Measurements from ENCODE around the gene LRRC32.

Gene LRRC32

GRCh38 chr11:76703707-76704106 is 33.2 kb upstream of the LRRC32 start:
- Mint-ChIP-seq H3K36me3 (no peaks in the 10 kb centered on the region), H3K4me3 (no peak overlapping the region), H3K9me3 (no peaks in the 10 kb centered on the region), H3K4me1 (no peaks in the 10 kb centered on the region), H3K27ac (no peak overlapping the region), H3K27me3 (no peaks in the 10 kb centered on the region)

GRCh38 chr11:76702336-76703128 is 32.0 kb upstream of the LRRC32 start:
- no peaks in the 10 kb centered on the region for H3K27me3 Mint-ChIP-seq
- H3K36me3 Mint-ChIP-seq = no peaks in the 10 kb centered on the region
- no peak overlapping the region for H3K4me3 Mint-ChIP-seq
- H3K4me1 Mint-ChIP-seq = no peaks in the 10 kb centered on the region
- no peaks in the 10 kb centered on the region for H3K9me3 Mint-ChIP-seq
- H3K27ac Mint-ChIP-seq = no peak overlapping the region

GRCh38 chr11:76701294-76702040 is 30.9 kb upstream of the LRRC32 start:
- H3K27ac Mint-ChIP-seq = no peak overlapping the region
- H3K4me3 Mint-ChIP-seq = no peak overlapping the region
- no peaks in the 10 kb centered on the region for H3K4me1 Mint-ChIP-seq
- H3K27me3 Mint-ChIP-seq = no peaks in the 10 kb centered on the region
- no peaks in the 10 kb centered on the region for H3K36me3 Mint-ChIP-seq
- H3K9me3 Mint-ChIP-seq = no peaks in the 10 kb centered on the region

GRCh38 chr11:76700177-76701100 is 29.9 kb upstream of the LRRC32 start:
- Mint-ChIP-seq H3K36me3 (no peaks in the 10 kb centered on the region), H3K4me3 (no peak overlapping the region), H3K27me3 (no peaks in the 10 kb centered on the region)

GRCh38 chr11:76699451-76700091 is 29.0 kb upstream of the LRRC32 start:
- Mint-ChIP-seq H3K4me3 (no peak overlapping the region), H3K27me3 (no peaks in the 10 kb centered on the region), H3K36me3 (no peaks in the 10 kb centered on the region), H3K4me1 (no peaks in the 10 kb centered on the region), H3K9me3 (no peaks in the 10 kb centered on the region), H3K27ac (no peak overlapping the region)

More at GRCh38 chr11:76700177-76701100, 29.9 kb upstream of the LRRC32 start:
- peak overlapping the region; percentile 30 for H3K27ac Mint-ChIP-seq
- H3K4me1 Mint-ChIP-seq = no peaks in the 10 kb centered on the region
- no peaks in the 10 kb centered on the region for H3K9me3 Mint-ChIP-seq

- Mint-ChIP-seq H3K27me3 (no peaks in the 10 kb centered on the region), H3K4me1 (no peaks in the 10 kb centered on the region), H3K27ac (no peak overlapping the region), H3K36me3 (no peaks in the 10 kb centered on the region), H3K9me3 (no peaks in the 10 kb centered on the region), H3K4me3 (no peak overlapping the region)
Observed at GRCh38 chr11:76698321-76699043, 27.9 kb upstream of the LRRC32 start.

GRCh38 chr11:76696756-76697155 is 26.2 kb upstream of the LRRC32 start:
- H3K4me1 Mint-ChIP-seq = no peaks in the 10 kb centered on the region
- H3K27me3 Mint-ChIP-seq = no peaks in the 10 kb centered on the region
- no peak overlapping the region for H3K27ac Mint-ChIP-seq
- no peaks in the 10 kb centered on the region for H3K36me3 Mint-ChIP-seq
- no peaks in the 10 kb centered on the region for H3K9me3 Mint-ChIP-seq
- no peak overlapping the region for H3K4me3 Mint-ChIP-seq

- H3K27ac Mint-ChIP-seq = no peak overlapping the region
- H3K9me3 Mint-ChIP-seq = no peaks in the 10 kb centered on the region
- H3K36me3 Mint-ChIP-seq = no peaks in the 10 kb centered on the region
- no peak overlapping the region for H3K4me3 Mint-ChIP-seq
- no peaks in the 10 kb centered on the region for H3K27me3 Mint-ChIP-seq
- H3K4me1 Mint-ChIP-seq = no peaks in the 10 kb centered on the region
Observed at GRCh38 chr11:76695771-76696170, 25.2 kb upstream of the LRRC32 start.

GRCh38 chr11:76695133-76695532 is 24.6 kb upstream of the LRRC32 start:
- Mint-ChIP-seq H3K27ac (no peak overlapping the region), H3K27me3 (no peaks in the 10 kb centered on the region), H3K4me1 (no peaks in the 10 kb centered on the region), H3K4me3 (no peak overlapping the region), H3K36me3 (no peaks in the 10 kb centered on the region), H3K9me3 (no peaks in the 10 kb centered on the region)

GRCh38 chr11:76694664-76695063 is 24.1 kb upstream of the LRRC32 start:
- Mint-ChIP-seq H3K4me1 (no peaks in the 10 kb centered on the region), H3K9me3 (no peaks in the 10 kb centered on the region), H3K27me3 (no peaks in the 10 kb centered on the region), H3K27ac (no peak overlapping the region), H3K4me3 (no peak overlapping the region), H3K36me3 (no peaks in the 10 kb centered on the region)

GRCh38 chr11:76693806-76694205 is 23.3 kb upstream of the LRRC32 start:
- H3K4me1 Mint-ChIP-seq = no peaks in the 10 kb centered on the region
- no peak overlapping the region for H3K4me3 Mint-ChIP-seq
- H3K9me3 Mint-ChIP-seq = no peaks in the 10 kb centered on the region
- H3K36me3 Mint-ChIP-seq = no peaks in the 10 kb centered on the region
- no peak overlapping the region for H3K27ac Mint-ChIP-seq
- H3K27me3 Mint-ChIP-seq = no peaks in the 10 kb centered on the region

- Mint-ChIP-seq H3K9me3 (no peaks in the 10 kb centered on the region), H3K36me3 (no peaks in the 10 kb centered on the region), H3K4me1 (no peaks in the 10 kb centered on the region), H3K27me3 (no peaks in the 10 kb centered on the region), H3K4me3 (no peak overlapping the region), H3K27ac (no peak overlapping the region)
Observed at GRCh38 chr11:76692956-76693355, 22.4 kb upstream of the LRRC32 start.

- H3K4me1 Mint-ChIP-seq = peaks cover 5% of the 10 kb centered on the region
- H3K4me3 Mint-ChIP-seq = no peak overlapping the region
- H3K27ac Mint-ChIP-seq = no peak overlapping the region
- H3K9me3 Mint-ChIP-seq = no peaks in the 10 kb centered on the region
- no peaks in the 10 kb centered on the region for H3K27me3 Mint-ChIP-seq
- no peaks in the 10 kb centered on the region for H3K36me3 Mint-ChIP-seq
Observed at GRCh38 chr11:76691655-76692054, 21.1 kb upstream of the LRRC32 start.

GRCh38 chr11:76690736-76691135 is 20.2 kb upstream of the LRRC32 start:
- peaks cover 14% of the 10 kb centered on the region for H3K4me1 Mint-ChIP-seq
- H3K9me3 Mint-ChIP-seq = no peaks in the 10 kb centered on the region
- H3K4me3 Mint-ChIP-seq = no peak overlapping the region
- H3K36me3 Mint-ChIP-seq = no peaks in the 10 kb centered on the region
- no peaks in the 10 kb centered on the region for H3K27me3 Mint-ChIP-seq
- H3K27ac Mint-ChIP-seq = no peak overlapping the region
